ENCODE data around the gene IRX6. TPM values are rescaled to one million over a fixed set of nuclear protein-coding genes. Genes with fewer than 3 reads are reported as not detected.

The IRX6 gene
- total RNA-seq, 1 donor, result 1.4 TPM

GRCh38 chr16:55338646-55339045 is 14.6 kb downstream of the IRX6 start:
- H3K27me3 ChIP-seq (ENCODE audit: insufficient read depth, low read length), result no peaks in the 10 kb centered on the region
- no peak overlapping the region for H3K4me2 ChIP-seq (ENCODE audit: insufficient read depth, low read length)

DNA sequence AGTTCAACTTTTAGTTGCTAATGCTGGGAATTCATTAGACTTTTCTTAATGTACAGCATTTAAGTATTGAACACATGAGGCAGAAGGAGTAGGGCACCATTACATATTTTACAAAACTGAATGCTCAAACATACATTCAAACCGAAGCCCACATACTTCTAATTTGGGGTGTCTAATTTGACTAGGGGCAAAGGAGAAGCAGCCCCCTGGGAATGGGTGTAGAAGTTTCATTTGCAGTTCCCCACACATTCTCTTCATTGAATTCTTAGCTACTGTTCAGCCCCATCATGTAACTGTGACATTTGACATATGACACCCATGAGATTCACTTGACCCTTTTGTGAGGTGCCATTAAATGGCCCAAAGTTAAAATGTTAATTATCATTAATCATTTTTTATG is 16.4 kb downstream of the IRX6 start:
- Histone ChIP-seq H3K4me2 (ENCODE audit: insufficient read depth, low read length) (no peak overlapping the region), H3K4me1 (ENCODE audit: insufficient read depth, low read length) (no peaks in the 10 kb centered on the region), H3K4me3 (ENCODE audit: insufficient read depth, low read length) (no peak overlapping the region), H3K79me2 (ENCODE audit: insufficient read depth, low read length) (no peaks in the 10 kb centered on the region), H3K27ac (ENCODE audit: low read depth, low read length) (no peak overlapping the region), H3K36me3 (ENCODE audit: insufficient read depth, low read length) (no peaks in the 10 kb centered on the region), H4K20me1 (ENCODE audit: insufficient read depth, low read length) (no peaks in the 10 kb centered on the region), H3K27me3 (ENCODE audit: insufficient read depth, low read length) (no peaks in the 10 kb centered on the region), H3K9me3 (ENCODE audit: low read depth, low read length) (no peaks in the 10 kb centered on the region), H2AFZ (ENCODE audit: low read length) (no peak overlapping the region)
- TF ChIP-seq, protein P1, sequence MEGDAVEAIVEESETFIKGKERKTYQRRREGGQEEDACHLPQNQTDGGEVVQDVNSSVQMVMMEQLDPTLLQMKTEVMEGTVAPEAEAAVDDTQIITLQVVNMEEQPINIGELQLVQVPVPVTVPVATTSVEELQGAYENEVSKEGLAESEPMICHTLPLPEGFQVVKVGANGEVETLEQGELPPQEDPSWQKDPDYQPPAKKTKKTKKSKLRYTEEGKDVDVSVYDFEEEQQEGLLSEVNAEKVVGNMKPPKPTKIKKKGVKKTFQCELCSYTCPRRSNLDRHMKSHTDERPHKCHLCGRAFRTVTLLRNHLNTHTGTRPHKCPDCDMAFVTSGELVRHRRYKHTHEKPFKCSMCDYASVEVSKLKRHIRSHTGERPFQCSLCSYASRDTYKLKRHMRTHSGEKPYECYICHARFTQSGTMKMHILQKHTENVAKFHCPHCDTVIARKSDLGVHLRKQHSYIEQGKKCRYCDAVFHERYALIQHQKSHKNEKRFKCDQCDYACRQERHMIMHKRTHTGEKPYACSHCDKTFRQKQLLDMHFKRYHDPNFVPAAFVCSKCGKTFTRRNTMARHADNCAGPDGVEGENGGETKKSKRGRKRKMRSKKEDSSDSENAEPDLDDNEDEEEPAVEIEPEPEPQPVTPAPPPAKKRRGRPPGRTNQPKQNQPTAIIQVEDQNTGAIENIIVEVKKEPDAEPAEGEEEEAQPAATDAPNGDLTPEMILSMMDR (IDR thresholded peaks at IDR 0.05; ENCODE audit: extremely low read depth, low read depth, low read length), result no peak
- no peak for DNase-seq (ENCODE audit: insufficient read length, low spot score, missing footprints)

More at GRCh38 chr16:55338646-55339045, 14.6 kb downstream of the IRX6 start:
- Histone ChIP-seq H3K79me2 (ENCODE audit: insufficient read depth, low read length) (no peaks in the 10 kb centered on the region), H3K36me3 (ENCODE audit: insufficient read depth, low read length) (no peaks in the 10 kb centered on the region), H3K27ac (ENCODE audit: low read depth, low read length) (no peak overlapping the region), H3K4me3 (ENCODE audit: insufficient read depth, low read length) (no peak overlapping the region), H3K9me3 (ENCODE audit: low read depth, low read length) (no peaks in the 10 kb centered on the region), H4K20me1 (ENCODE audit: insufficient read depth, low read length) (no peaks in the 10 kb centered on the region), H3K4me1 (ENCODE audit: insufficient read depth, low read length) (no peaks in the 10 kb centered on the region), H2AFZ (ENCODE audit: low read length) (no peak overlapping the region)
- DNase-seq (ENCODE audit: insufficient read length, low spot score, missing footprints), result no peak
- TF ChIP-seq, protein P1 (IDR thresholded peaks at IDR 0.05; ENCODE audit: extremely low read depth, low read depth, low read length), result no peak

DNA sequence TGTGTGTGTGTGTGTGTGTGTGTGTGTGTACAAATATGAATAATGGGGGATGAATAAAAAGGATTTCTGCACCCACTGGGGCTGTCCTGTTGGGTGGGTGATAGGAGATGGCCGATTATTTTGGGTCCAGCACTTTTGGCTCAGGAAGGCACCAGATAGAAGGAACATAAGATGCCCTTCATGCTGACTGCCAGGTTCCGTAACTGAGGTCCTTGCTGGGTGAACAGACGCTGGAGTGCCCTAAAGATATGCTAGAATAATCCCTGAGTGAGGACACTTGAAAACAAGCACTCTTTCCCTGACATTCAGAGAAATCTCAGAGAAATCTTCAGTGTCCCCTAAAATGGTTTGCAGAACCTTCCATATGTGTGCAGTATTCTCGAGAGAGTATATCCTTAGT is 17.7 kb downstream of the IRX6 start:
- no peaks in the 10 kb centered on the region for H3K36me3 ChIP-seq (ENCODE audit: insufficient read depth, low read length)
- no peak for DNase-seq (ENCODE audit: insufficient read length, low spot score, missing footprints)
- H3K4me1 ChIP-seq (ENCODE audit: insufficient read depth, low read length), result no peaks in the 10 kb centered on the region
- no peaks in the 10 kb centered on the region for H4K20me1 ChIP-seq (ENCODE audit: insufficient read depth, low read length)
- TF ChIP-seq, protein P1 (IDR thresholded peaks at IDR 0.05; ENCODE audit: extremely low read depth, low read depth, low read length), result no peak
- no peaks in the 10 kb centered on the region for H3K79me2 ChIP-seq (ENCODE audit: insufficient read depth, low read length)
- H2AFZ ChIP-seq (ENCODE audit: low read length), result no peak overlapping the region
- H3K9me3 ChIP-seq (ENCODE audit: low read depth, low read length), result no peaks in the 10 kb centered on the region
- no peak overlapping the region for H3K4me2 ChIP-seq (ENCODE audit: insufficient read depth, low read length)
- no peak overlapping the region for H3K4me3 ChIP-seq (ENCODE audit: insufficient read depth, low read length)
- no peak overlapping the region for H3K27ac ChIP-seq (ENCODE audit: low read depth, low read length)
- H3K27me3 ChIP-seq (ENCODE audit: insufficient read depth, low read length), result no peaks in the 10 kb centered on the region

DNA sequence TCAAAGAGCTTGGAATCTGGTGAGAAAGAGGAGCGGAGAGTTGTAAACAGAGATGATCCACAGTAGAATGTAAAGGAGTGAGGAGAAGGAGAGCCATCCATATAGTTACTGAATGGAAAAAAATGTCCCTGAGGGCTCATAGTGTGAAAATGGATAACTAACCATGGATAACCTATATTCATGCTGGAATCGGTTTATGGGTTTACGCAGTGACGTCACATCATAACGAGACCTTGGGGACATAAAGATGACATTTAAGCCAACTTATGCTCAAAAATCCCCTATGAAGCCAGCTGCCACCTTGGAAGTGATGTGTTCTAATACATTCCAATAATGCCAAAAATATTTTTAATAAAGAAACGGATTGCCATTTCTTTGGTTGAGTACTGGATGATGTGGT is 22.5 kb downstream of the IRX6 start:
- TF ChIP-seq, protein P1 (IDR thresholded peaks at IDR 0.05; ENCODE audit: extremely low read depth, low read depth, low read length), result no peak
- Histone ChIP-seq H3K79me2 (ENCODE audit: insufficient read depth, low read length) (no peaks in the 10 kb centered on the region), H3K36me3 (ENCODE audit: insufficient read depth, low read length) (no peaks in the 10 kb centered on the region), H3K9me3 (ENCODE audit: low read depth, low read length) (no peaks in the 10 kb centered on the region), H3K27me3 (ENCODE audit: insufficient read depth, low read length) (no peaks in the 10 kb centered on the region), H3K27ac (ENCODE audit: low read depth, low read length) (no peak overlapping the region), H2AFZ (ENCODE audit: low read length) (no peak overlapping the region), H3K4me1 (ENCODE audit: insufficient read depth, low read length) (no peaks in the 10 kb centered on the region), H3K4me3 (ENCODE audit: insufficient read depth, low read length) (no peak overlapping the region), H4K20me1 (ENCODE audit: insufficient read depth, low read length) (no peaks in the 10 kb centered on the region), H3K4me2 (ENCODE audit: insufficient read depth, low read length) (no peak overlapping the region)
- DNase-seq (ENCODE audit: insufficient read length, low spot score, missing footprints), result no peak
